Calu3 (cell line): ENCODE measurements around the gene MYRIP. TPM values are rescaled to one million over a fixed set of nuclear protein-coding genes. Genes with fewer than 3 reads are reported as not detected.
"Not testable (repeated sequence)": the region's sequence is repeated elsewhere in the genome, so short reads cannot be mapped to it uniquely, and the experiment has no call there.

Experiments
- BruUV-seq: library from RNA; stranded (reverse); fragments of 400-500 nt; replicated peaks from 2 replicates; lab custom pipeline; 2021; lab: Mats Ljungman, UMichigan
- CTCF ChIA-PET: fragments of 300-600 bp; sonication (Branson Sonifier 250); formaldehyde crosslinking; loops from one replicate; lab custom pipeline; 2022; ENCODE audit warnings: antibody characterized with exemption; lab: Charles Lee
- DNase-seq: peaks from one replicate; pipeline ENCODE4 v3.0.0; 2022
- H3K27ac Mint-ChIP-seq: one replicate; pipeline ENCODE4 v1.8.0; 2022; ENCODE audit warnings: mixed read lengths; ENCODE audit not compliant: unreplicated experiment
- H3K27me3 Mint-ChIP-seq: one replicate; pipeline ENCODE4 v1.8.0; 2022; ENCODE audit warnings: mixed read lengths; ENCODE audit not compliant: unreplicated experiment
- H3K36me3 Mint-ChIP-seq: one replicate; pipeline ENCODE4 v1.8.0; 2022; ENCODE audit warnings: mild to moderate bottlenecking, moderate library complexity, mixed read lengths; ENCODE audit not compliant: insufficient read depth, unreplicated experiment
- H3K4me1 Mint-ChIP-seq: one replicate; pipeline ENCODE4 v1.8.0; 2022; ENCODE audit warnings: mild to moderate bottlenecking, low read depth, mixed read lengths; ENCODE audit not compliant: unreplicated experiment
- H3K4me3 Mint-ChIP-seq: one replicate; pipeline ENCODE4 v1.8.0; 2022; ENCODE audit warnings: mild to moderate bottlenecking, low read depth, moderate library complexity, mixed read lengths; ENCODE audit not compliant: unreplicated experiment
- H3K9me3 Mint-ChIP-seq: one replicate; pipeline ENCODE4 v1.8.0; 2022; ENCODE audit warnings: low read depth, mixed read lengths; ENCODE audit not compliant: unreplicated experiment
- CTCF ChIP-seq: fragments of 200-600 bp; IDR thresholded peaks from one replicate; pipeline ENCODE4 v1.8.0; 2022; ENCODE audit warnings: antibody characterized with exemption; ENCODE audit not compliant: unreplicated experiment
- intact Hi-C: fragments of 100-400 bp; cut with micrococcal nuclease; formaldehyde crosslinking; loops from one replicate; pipeline ENCODE4 v1.10.0; 2022; ENCODE audit not compliant: unreplicated experiment
- total RNA-seq: library from RNA; stranded (reverse); gene quantifications from 2 replicates; pipeline ENCODE4 v1.2.3, GENCODE V29; 2022

The MYRIP gene
- total RNA-seq, 1 experiment from 2014 or later: 5.6 TPM

GRCh38 chr3:40071683-40072238, 262.4 kb downstream of the MYRIP start:
- BruUV-seq: no TSS peak
- TF ChIP-seq CTCF: no peak
- no peaks in the 10 kb centered on the region for H3K27me3 Mint-ChIP-seq
- CTCF ChIA-PET: interaction anchor here (0.6 to 1.1 kb wide), 2 partner anchors 49 to 107 kb away, joined by 3 read pairs; no protein-coding TSS in a partner anchor
- no peaks in the 10 kb centered on the region for H3K9me3 Mint-ChIP-seq
- H3K4me3 Mint-ChIP-seq: no peak overlapping the region
- no peak for DNase-seq
- peaks cover 14% of the 10 kb centered on the region for H3K4me1 Mint-ChIP-seq
- intact Hi-C loops: no loop called here
- H3K36me3 Mint-ChIP-seq: no peaks in the 10 kb centered on the region
- no peak overlapping the region for H3K27ac Mint-ChIP-seq

DNA sequence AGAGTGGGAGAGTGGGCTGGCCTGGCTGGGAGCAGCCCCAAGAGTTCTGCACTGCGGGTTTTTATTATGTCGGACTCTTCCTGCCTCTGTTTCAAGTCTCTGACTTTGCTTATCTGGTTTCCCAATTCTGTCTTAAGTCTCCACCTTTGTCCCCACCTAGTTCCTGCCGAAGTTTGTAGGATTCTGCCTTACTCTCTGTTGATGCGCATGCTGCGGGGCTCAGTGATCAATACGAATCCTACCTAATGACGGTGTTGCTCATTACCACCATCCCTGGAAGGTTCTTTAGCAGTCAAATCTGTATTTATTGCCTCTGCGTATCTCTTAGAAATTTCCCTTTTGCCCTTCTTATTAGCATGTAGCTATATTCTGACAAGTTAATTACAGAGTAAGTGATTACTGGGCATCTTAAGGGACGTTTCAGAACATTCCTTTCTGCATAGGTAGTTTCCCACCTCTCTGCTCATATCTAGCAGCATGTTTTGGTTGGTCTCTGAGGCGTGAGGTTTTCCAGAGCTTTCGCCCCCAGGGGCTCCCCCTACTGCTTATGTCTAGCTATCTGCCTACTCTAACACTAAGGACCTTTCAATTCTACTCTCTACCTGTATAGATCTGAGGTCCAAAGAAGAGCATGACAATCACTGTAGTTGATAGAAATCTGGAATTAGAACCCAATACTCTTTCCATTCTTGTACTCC, 264.1 kb downstream of the MYRIP start:
- TF ChIP-seq CTCF: peak; percentile 16

GRCh38 chr3:40077139-40077538, 267.7 kb downstream of the MYRIP start:
- H3K4me1 Mint-ChIP-seq, H3K4me3 Mint-ChIP-seq, H3K27ac Mint-ChIP-seq, H3K36me3 Mint-ChIP-seq, BruUV-seq, H3K27me3 Mint-ChIP-seq, DNase-seq, H3K9me3 Mint-ChIP-seq, intact Hi-C loops: not testable (repeated sequence)
- CTCF ChIA-PET: interaction anchor here (1.2 kb wide), 1 partner anchor 32 kb away, joined by 3 read pairs; no protein-coding TSS in a partner anchor

More for the DNA sequence above, 264.1 kb downstream of the MYRIP start:
- Mint-ChIP-seq H3K9me3 (no peaks in the 10 kb centered on the region), H3K27me3 (no peaks in the 10 kb centered on the region), H3K4me3 (no peak overlapping the region), H3K27ac (no peak overlapping the region), H3K4me1 (peaks cover 14% of the 10 kb centered on the region), H3K36me3 (no peaks in the 10 kb centered on the region)
- intact Hi-C loops: no loop called here
- no TSS peak for BruUV-seq
- CTCF ChIA-PET: no interaction called here
- DNase-seq: no peak

GRCh38 chr3:40077828-40078492, 268.6 kb downstream of the MYRIP start:
- H3K36me3 Mint-ChIP-seq, DNase-seq, H3K4me1 Mint-ChIP-seq, H3K27me3 Mint-ChIP-seq, BruUV-seq, H3K9me3 Mint-ChIP-seq, H3K27ac Mint-ChIP-seq, intact Hi-C loops, H3K4me3 Mint-ChIP-seq: not testable (repeated sequence)
- CTCF ChIA-PET: interaction anchor here (1.2 kb wide), 1 partner anchor 32 kb away, joined by 3 read pairs; no protein-coding TSS in a partner anchor

DNA sequence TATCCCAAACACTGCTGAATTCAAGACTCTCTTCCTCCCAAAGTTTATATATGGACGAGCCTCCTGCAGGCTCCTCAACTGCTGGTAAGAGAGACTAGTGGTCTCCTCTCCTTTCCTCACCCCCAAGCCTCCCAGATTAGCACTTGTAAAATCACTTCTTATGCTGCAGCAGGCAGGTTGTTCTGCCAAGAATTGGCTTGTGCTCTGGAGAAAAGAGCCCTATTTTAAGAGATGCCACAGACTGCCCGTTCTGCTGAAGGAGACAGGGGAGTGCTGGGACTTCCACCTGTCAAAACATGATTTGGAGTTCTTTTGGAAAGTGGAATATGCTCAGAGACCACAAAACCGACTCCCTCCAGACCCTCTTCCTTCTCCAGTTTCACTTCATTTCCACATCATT, 269.2 kb downstream of the MYRIP start:
- DNase-seq: no peak
- BruUV-seq: no TSS peak
- Mint-ChIP-seq H3K27ac (no peak overlapping the region), H3K4me1 (no peaks in the 10 kb centered on the region), H3K4me3 (no peak overlapping the region), H3K27me3 (no peaks in the 10 kb centered on the region), H3K9me3 (no peaks in the 10 kb centered on the region), H3K36me3 (no peaks in the 10 kb centered on the region)
- intact Hi-C loops: no loop called here
- no peak for TF ChIP-seq CTCF
- CTCF ChIA-PET: no interaction called here
